LNCaP clone FGC (cell line): ENCODE measurements around the gene NR1H2.

Source experiments
- DNase-seq: peaks from one replicate; pipeline ENCODE4 v3.0.0-alpha.2; 2011; ENCODE audit warnings: low read depth
- H3K4me3 ChIP-seq: 2 replicates; pipeline ENCODE4 v1.5.1; 2011; ENCODE audit warnings: mild to moderate bottlenecking, low read depth, low read length, control low read depth
- TF ChIP-seq, protein P1 (sequence below): IDR thresholded peaks from 2 replicates; pipeline ENCODE4 v1.5.1; 2012; ENCODE audit warnings: mild to moderate bottlenecking; ENCODE audit not compliant: control insufficient read depth, insufficient read depth; ENCODE audit errors: extremely low read depth

Gene NR1H2

GRCh38 chr19:50427997-50428425, 51.8 kb downstream of the NR1H2 start:
- no peak for DNase-seq
- TF ChIP-seq, protein P1, sequence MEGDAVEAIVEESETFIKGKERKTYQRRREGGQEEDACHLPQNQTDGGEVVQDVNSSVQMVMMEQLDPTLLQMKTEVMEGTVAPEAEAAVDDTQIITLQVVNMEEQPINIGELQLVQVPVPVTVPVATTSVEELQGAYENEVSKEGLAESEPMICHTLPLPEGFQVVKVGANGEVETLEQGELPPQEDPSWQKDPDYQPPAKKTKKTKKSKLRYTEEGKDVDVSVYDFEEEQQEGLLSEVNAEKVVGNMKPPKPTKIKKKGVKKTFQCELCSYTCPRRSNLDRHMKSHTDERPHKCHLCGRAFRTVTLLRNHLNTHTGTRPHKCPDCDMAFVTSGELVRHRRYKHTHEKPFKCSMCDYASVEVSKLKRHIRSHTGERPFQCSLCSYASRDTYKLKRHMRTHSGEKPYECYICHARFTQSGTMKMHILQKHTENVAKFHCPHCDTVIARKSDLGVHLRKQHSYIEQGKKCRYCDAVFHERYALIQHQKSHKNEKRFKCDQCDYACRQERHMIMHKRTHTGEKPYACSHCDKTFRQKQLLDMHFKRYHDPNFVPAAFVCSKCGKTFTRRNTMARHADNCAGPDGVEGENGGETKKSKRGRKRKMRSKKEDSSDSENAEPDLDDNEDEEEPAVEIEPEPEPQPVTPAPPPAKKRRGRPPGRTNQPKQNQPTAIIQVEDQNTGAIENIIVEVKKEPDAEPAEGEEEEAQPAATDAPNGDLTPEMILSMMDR = no peak
- peak overlapping the region; percentile 28 for H3K4me3 ChIP-seq

DNA sequence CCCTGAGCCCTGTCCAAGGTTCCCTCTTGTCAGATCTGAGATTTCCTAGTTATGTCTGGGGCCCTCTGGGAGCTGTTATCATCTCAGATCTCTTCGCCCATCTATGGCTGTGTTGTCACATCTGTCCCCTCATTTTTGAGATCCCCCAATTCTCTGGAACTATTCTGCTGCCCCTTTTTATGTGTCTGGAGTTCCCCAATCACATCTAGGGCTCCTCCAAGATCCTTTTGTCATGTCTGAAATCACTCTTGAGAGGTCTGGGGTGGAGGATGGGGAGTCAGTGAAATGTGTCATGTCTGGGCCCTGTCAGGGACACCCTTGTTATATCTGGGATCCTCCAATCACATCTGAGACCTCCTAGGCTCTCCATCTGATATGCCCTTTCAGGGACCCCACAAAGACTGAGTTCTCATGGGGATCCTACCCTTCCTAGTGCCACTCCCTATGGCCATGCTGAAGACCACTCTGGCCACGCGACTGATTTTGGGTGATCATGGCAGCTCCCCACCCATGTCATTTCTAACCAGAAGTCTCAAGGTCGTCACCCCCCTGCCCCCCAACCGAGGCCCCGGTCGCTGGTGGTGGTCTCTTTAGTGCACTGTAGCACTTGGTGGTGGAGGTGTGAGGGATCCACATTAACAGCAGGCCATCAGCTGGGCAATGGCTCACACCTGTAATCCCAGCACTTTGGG, 52.7 kb downstream of the NR1H2 start:
- no peak overlapping the region for H3K4me3 ChIP-seq
- TF ChIP-seq, protein P1 = no peak
- DNase-seq = no peak

DNA sequence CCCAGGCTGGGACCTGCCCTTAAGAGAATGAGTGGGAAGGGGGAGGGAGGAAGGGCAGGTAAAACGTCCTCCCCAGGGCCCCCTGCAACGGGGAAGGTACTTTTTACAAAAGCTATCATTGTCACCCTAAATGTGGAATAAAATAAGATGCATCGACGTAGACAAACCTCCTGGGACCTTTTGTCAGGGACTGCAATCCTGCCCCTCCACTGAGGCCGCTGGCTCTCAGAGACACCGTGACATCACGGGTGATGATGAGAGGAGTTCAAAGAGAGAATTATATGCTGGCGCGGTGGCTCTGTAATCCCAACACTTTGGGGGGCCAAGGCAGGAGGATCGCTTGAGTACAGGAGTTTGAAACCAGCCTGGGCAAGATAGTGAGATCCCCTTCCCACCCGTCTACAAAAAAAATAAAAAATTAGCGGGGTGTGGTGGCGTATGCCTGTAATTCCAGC, 54.7 kb downstream of the NR1H2 start:
- TF ChIP-seq, protein P1 = no peak
- no peak overlapping the region for H3K4me3 ChIP-seq
- no peak for DNase-seq

- H3K4me3 ChIP-seq = peak overlapping the region; percentile 54
- DNase-seq = no peak
- TF ChIP-seq, protein P1 = no peak
These were observed 55.3 kb downstream of the NR1H2 start for GRCh38 chr19:50431343-50432220.

DNA sequence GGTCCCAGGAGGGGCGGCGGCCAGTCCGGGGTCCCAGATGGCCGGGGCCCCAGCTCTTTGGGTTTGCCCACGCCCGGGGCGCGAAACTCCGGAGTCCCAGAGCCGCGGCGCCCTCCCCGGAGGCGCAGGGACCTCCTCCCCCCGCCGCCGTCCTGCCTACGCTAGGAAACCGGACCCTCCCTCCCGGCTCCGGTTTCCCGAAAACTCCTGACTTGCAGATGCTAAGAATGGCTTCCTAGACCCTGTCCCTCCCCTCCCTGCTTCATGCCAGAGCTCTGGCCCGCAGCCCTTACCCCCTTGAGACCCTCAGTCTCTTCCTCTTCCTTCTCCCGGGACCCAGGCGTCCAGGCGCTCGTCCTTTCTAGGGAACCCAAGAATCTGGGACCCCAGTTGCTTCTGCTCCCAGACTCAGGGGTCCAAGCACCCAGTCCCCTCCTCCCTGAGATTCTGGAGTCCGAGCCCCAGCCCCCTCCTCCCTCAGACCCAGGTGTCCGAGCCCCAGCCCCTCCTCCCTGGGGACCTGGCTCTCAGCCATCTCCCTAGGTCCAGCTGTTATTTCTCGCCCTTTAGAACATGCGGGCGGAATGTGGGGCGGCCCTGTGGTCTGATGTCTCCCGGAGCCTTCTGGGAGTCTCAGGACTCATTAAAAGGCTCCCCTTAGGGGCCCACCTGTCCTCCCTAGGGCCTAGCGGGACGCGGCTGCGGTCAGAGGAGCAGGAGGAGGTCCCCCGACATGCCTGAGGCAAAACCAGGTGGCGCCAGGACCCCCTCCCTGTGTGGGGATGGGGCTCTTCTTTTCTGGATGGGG, 56.2 kb downstream of the NR1H2 start, which contains the start of gene MYBPC2:
TSS of gene MYBPC2 (plus strand) at position 672 of the 808 bp plus-strand sequence. CDS start at position 734, 62 bp downstream.
- TF ChIP-seq, protein P1 = no peak

More for the DNA sequence above, 56.2 kb downstream of the NR1H2 start, which contains the start of gene MYBPC2:
- DNase-seq = no peak
- H3K4me3 ChIP-seq = peak within 1 kb of the TSS; percentile 54
